ENCODE measurements around the gene GAD2.

GAD2 gene

DNA sequence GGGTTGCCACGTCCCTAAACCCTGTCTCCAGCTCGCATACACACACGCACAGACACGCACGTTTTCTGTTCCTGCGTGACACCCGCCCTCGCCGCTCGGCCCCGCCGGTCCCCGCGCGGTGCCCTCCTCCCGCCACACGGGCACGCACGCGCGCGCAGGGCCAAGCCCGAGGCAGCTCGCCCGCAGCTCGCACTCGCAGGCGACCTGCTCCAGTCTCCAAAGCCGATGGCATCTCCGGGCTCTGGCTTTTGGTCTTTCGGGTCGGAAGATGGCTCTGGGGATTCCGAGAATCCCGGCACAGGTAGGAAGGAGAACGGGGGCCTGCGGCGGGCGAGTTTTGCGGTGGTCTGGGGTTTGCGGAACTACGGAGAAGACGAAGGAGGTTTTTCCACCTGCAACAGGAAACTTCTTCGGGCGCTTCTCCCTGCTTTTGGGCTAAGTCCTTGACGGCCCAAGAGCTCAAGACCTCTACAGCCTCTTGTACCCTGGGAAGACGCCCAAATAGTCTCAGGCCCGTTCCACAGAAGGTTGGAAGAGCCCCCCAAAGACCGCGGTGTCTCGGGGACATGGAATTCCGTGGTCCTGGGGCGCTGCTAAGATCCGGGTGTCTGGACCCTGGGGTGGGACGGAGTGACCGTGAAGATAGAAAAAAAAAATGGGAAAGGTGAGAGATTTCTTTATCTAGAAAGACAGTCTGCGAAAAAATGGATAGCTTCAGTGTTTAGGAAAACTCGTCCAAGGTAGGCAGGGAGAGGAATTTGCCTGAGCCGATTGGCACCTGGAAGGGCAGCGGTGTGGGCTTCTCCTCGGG is at the start of gene GAD2:
Gene GAD2, plus strand, starts transcription at position 190 of the 811 bp plus-strand sequence. Its CDS starts 36 bp downstream, at position 226.
- no peak for DNase-seq

DNA sequence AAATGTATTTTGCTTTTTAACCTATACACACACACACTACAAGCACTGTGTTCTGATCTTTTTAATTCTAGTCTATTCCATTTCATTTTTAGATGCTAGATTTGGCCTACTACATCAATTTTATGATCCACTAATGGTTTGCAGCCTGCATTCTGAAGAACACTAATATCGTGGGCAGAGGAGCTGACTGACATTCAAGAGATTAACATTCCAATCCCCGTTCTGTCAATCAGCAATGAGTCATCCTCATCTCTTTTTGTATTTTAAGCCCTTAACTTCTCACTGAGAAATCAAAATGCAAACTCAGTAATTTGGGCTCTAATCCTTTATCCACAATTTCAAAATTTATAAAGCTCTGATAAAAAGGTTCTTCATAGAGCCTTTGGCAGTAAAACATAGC is 47.1 kb upstream of the GAD2 start:
- DNase-seq: no peak

DNA sequence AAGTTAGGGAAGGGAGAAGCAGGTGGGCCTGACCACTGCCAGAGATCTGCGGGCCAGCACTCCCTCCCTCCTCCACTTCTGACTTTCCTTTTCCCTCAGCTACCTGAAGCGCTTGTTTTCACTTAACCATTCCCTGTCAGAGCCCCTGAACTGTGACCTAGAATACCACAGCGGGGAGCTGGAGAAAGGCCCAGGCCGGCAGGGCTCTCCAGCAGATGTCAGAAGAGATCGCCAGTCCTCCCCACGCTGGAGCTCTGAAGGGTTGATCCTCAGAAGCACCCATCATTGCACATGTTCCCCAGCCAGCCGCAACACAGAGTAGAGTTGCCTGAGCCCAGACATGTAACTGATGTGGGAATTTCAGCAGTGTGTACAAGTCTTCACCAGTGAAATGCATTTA is 44.4 kb upstream of the GAD2 start:
- DNase-seq: no peak

DNA sequence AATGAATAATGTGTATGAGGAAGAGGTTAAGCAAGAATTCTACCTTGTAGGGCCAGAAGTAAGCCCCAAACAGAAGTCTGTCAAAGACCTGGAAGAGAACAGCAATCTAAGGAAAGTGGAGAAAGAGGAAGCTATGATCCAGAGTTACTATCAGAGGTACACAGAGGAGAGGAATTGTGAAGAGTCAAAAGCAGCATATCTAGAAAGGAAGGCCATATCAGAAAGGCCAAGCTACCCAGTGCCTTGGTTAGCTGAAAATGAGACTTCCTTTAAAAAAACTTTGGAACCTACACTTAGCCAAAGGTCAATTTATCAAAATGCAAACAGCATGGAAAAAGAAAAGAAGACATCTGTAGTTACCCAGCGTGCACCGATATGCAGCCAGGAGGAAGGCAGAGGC is 42.7 kb upstream of the GAD2 start:
- DNase-seq: no peak

DNA sequence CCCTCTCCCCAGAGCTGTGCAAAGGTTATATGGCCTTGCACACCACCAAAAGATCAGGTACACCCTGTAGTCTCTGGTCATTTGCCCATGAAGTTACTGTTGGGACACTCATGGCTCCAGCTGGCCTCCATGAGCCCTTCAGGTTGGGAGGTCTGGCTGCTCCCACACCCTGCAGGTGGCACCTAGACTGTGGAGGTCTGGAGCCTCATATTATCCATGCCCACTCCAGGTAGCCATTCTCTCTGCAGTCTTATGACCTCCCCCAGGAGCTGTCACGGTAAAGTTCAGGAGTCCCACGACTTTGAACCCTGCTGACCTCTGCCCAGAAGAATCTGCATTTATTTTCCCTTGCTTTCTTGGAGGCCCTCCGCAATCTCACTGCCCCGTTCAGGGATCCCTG is 39.2 kb upstream of the GAD2 start:
- DNase-seq: no peak

DNA sequence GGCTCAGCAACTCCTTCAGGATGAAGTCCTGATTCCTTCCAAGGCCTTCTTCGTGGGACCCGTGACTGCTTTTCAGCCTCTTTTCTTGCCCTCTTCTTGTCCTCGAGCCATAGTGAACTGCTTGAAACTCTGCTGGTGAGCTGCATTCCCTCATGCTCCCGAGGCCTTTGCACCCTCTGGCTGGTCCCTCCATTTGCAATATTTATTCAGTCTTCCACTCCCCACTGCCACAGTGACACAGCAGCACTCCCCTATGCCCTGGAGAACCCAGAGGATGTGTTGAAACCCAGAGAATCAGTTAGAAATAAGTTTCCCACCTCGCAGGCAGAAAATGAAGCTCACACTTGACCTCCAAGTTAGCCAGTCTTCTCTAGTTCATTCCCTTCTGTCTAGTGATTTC is 22.3 kb upstream of the GAD2 start:
- no peak for DNase-seq

DNA sequence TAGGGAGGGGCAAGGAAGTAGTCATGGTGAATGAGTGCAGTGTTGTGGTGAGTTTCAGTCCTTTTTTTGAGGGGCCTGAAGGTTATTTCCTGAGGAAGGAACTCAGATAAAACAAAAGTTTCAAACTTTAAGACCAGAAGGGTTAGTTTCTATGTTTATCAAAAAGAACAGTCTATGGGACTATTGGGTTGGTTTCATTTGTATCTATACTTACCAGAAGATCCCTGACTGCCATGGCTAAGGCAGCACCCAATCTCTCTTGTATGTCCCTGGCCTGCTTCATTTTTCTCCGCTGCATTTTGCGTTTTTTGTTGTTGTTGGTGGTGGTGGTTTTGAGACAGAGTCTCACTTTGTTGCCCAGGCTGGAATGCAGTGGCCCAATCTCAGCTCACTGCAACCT is 19.3 kb upstream of the GAD2 start:
- no peak for DNase-seq

DNA sequence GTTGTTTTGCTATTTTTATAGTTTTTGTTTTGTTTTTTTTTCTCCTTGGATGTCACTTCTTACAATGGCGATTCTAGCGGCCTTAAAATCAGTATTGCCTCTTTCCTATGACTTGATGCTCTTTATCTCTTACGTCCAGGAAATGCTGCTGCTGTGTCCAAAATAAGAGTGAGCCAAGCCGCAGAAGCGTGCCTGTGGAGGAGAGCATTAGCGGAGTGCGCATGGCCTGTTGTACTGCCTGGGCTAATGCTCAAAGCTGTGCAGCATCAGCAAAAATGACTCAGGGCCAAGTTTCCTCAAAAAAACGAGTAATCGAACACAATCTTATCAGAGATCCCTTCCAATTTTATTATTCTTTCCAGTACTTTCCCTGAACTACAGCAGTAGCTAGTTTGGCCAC is 18.5 kb upstream of the GAD2 start:
- DNase-seq: no peak

DNA sequence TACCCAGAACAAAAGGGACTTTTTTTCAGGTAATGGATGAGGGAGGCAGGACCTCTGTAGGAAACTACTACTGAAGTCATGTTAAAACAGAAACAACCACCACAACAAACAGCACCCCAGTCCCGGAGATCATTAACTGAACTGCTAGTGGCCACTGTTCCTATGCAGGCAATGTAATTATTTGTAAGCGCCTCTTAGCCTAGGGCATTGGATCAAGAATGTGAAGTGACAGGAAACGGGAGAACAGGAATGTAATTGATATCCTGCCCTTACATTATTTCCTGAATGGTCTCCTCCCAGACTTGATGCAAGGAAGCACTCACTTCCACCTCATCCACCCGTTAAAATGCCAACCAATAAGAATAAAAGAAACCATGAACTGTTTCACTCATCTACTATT is 16.7 kb upstream of the GAD2 start:
- no peak for DNase-seq

DNA sequence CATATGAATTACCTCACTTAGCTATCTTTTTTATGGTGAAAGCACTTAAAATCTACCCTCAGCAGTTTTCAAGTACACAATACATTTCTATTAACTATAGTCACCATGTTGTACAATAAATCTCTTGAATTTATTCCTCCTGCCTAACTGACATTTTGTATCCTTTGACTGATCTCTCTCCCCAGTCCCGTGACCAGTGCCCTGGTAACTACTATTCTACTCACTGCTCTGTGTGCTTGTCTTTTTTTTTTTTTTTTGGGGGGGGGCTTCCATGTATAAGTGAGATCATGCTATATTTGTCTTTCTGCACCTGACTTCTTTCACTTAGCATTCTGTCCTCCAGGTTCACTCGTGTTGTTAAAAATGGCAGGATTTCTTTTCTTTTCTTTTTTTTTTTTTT is 11.4 kb upstream of the GAD2 start:
- DNase-seq: no peak

DNA sequence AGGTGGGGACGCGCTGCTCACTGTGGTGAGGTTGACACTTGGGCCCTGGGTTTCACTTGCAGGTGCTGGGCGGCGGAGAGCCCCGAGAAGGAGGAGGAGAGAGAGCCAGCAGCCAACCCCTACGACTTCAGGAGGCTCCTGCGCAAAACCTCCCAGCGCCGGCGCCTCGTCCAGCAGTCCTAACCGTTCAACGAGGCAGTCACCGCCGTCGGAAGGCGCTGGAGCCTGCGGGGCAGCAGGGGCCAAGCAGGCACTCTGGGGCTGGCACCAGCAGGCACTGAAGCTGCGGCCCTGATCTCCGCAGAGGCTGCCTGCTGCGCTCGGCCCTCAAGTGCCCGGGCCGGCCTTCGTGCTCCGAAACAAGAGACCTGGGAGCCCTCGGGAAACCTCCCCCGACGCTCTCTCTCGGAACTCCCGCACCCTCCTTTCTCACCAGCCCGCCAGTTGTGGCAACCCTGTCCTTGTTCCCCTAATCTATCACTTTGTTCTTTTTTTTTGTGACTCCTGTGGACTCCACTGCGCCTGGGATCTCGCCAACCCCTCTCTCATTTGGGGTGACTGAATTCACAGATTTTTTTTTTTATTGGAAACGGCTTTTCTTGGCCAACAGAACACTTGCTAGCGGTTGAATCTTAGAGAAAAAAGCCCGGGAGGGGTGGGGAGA is 4.7 kb upstream of the GAD2 start:
- DNase-seq: no peak

DNA sequence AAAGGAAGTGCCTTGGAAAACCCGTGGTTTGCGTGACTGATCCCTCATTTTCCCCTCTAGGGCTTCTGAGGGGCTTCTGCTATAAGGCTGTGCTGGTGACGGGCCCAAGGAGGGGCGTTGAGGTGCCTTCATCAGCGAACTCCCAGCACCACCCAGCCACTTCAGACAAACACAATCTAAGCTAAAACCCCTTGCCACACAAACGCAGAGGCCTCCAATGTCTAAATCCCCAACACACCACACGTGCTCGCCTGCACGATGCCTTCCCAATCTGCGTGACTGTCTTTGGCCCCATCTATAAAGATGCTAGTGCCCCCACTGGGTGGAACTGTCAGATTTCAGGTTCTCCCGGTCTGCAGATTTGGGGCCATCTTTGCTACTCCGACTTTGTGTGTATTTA is 4.1 kb upstream of the GAD2 start:
- no peak for DNase-seq

DNA sequence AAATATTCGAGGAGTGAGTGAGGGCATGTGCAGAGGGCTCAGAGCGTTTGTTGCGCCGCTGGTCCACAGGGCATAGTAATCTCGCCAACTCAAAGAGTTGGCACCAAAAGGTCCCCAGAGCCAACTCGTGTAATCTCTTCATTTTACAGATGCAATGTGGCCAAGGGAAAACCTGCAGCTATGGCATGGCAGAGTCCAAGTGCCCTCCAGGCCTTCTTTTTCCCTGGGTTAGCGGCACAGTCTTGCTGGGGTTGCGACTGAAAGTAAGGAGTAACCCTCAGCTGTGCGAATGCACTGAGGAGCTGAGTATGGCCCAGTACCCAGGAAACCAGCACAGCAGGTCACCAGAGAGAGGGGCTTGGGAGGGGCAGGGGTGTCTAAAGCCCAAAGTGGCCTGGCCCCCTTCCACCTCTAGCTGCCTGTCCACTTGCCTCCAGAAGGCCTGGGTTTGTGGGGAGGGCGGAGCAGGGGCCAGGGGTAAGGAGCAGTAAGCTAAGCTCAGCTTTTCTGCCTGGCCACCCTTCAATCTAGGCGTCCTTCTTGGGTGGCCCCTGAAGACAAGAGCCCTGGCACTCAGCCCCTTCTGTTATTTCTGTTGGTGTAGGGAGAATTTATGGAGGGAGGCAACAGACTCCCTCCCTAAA is 3.3 kb upstream of the GAD2 start:
- no peak for DNase-seq

DNA sequence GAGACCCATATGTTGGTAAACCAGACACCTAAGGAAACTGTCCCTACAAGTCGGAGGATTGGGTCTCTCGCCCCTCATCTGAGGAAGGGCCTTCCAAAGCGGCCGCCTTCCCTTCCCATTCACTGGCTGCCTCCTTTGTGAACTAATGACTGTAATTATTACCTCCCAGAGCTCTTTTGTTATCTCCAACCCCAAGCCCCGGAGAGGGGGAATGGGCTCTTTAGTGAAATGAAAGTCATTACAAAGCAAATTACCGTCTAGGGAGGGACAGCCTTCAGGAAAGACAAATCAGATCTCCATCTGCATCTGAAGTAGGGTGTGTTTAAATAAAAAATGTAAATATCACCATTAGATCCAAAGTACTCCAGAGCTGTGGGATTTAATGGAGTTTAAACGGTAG is 2.6 kb upstream of the GAD2 start:
- no peak for DNase-seq

DNA sequence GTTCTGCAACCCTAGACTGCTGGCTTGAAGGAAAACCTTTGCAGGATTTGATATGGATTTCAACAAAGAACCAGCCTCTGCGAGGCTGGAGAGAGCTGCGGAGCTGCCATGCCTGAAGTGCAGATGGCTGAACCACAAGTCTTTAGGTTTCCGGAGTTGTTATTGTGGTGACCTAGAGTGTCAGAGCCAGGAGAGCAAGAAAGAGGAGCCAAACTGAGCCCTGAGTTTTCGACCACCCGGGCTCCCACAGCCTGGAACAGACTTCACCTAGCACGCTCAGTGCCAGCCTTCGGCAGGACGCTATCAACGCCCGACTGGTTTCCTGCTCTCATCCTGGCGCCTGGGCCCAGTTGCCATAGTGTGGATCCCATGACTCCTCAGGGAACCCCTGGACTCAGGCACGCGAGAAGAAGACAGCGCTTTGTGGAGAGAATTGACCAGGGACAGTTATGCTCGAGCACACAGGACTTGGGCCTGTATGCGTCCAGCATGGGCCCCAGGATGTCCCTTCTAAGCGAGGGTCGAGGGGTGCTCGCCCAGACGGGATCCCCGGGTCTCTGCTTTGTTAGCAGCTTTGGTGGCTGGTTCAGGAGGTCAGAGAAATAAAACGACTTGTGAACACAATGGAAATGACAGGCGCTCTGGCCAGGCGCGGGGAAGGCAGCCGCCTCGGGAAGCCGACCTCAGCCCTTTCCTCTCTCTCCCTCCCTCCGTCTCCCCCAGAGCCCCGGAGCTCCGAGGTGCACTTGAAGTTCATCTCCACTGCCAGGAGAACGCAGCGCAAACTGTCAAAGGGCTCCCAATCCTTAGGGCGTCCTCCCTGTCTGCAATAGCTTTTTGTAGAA is 1.8 kb upstream of the GAD2 start:
- no peak for DNase-seq

DNA sequence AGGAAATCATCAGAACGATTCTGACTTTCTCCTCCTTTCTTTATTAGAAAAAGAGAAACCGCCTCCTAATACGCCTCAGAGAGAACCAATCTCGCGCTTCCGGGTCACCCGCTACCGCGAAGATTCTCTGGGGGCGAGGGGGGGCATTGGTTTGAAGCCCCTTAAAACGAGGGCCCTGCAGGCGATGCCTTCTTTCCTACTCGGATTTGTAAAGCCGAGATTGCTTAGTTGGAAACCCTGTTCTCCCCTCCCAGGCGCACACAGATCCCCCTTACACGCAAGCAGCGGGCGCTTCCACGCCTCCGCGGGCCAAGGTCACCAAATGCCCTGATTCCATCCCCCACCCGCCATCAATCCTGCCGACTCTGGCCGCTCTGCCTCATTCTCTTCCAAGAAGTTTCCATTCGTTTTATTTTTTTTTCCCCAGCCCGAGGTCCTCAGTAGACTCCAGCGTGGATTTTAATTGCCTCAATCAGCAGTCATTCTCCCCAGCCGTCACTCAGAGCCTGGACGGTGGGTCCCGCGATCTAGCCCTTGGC is 1.1 kb upstream of the GAD2 start:
- no peak for DNase-seq

DNA sequence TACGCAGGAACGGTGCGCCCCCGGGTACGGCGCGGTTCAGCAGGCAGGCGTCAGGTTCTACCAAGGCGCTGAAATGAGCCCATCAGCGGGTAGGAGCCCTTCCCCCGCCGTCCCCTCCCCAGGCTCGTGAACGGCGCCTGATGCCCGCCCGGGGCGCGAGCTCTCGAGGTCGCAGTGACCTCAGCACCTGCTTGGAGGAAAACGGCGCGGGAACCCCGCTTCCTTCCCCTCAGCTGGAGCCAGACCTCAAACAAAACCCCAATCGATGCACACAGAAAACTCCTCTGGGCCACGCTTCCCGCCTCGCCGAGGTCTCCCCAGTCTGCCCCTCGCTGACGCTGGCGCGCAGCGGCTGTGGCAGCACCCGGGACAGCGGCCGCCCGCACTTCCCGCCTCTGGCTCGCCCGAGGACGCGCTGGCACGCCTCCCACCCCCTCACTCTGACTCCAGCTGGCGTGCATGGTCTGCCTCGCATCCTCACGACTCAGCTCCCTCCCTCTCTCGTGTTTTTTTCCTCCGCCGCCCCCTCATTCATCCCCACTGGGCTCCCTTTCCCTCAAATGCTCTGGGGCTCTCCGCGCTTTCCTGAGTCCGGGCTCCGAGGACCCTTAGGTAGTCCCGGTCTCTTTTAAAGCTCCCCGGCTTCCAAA is 514 bp upstream of the GAD2 start:
- DNase-seq: no peak

DNA sequence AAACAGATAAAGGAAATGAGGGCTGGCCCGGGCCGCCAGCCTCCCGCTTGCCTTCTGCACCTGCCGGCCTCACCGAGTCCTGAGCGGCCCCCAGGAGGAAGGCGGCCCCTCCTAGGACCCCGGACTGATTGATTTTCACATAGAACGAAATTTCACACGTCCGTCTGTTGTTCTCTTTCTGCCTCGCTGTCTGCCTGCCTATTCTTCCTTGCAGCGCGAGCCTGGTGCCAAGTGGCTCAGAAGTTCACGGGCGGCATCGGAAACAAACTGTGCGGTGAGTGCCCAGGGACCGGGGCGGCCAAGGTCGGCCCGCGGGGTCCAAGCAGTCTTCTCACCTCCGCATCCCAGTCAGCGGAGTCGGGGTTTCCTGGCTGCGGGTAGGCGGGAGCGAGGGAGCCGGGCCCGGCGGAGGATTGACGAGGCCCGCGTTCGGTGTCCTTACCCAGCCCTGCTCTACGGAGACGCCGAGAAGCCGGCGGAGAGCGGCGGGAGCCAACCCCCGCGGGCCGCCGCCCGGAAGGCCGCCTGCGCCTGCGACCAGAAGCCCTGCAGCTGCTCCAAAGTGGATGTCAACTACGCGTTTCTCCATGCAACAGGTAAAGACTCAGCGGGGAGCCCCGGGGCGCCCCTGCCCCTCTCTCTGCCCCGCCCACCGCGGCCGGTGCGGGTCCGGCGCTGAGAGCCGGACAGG is 967 bp downstream of the GAD2 start:
- no peak for DNase-seq

DNA sequence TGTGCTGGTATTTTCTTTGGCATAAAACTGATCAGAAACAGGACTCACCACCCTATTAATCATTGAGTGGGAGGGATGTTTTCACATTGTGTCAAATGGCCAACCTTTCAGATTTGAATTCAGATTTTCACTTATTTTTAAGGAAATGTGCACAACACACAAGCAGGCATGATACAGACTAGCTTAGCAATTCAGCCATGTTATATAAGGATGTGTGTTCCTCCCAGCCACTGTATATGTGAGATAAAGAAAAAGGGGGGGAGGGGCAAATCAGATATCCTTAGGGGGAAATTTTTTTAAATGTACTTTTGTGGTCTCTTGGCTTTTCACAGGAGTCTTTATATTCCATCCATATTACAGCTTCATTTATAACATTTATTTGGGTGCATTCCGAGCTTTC is 3.1 kb downstream of the GAD2 start:
- DNase-seq: no peak

DNA sequence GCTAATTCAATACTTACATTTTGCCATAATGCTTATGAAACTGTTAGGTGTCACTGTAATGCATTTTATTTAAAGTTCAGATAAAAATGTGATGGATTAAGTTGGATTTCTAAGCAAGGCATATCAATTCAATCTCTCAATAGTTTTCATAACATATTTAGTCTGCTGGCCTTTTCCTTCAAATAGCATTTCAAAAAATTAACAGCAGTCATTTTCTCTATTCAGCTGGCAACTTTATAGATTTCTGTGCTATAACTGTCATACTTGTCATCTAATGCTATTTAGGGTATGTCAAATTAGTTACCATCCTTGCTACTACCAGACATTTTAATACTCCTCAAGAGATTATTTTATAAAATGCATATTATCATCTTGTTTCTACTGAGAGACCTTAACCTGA is 4.3 kb downstream of the GAD2 start:
- DNase-seq: no peak

DNA sequence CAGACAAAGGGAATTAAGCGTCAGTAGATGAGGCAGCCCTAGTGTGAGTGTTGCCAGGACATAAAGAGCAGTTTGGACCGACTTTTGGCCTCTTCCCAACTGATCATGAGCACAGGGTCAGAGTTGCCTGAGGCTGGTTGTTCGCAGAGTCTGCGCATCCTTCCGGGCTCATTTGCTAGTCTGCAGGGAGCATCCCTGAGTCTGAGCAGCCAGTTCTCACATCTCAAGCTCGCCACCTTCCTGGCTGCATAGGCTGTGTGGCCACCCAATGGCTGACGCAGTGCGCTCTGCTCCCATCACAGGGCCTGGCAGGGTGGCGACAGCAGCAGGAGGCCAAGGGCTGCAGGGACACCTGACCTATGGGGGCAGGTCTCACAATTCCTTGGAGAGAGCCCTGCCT is 5.0 kb downstream of the GAD2 start:
- DNase-seq: no peak

DNA sequence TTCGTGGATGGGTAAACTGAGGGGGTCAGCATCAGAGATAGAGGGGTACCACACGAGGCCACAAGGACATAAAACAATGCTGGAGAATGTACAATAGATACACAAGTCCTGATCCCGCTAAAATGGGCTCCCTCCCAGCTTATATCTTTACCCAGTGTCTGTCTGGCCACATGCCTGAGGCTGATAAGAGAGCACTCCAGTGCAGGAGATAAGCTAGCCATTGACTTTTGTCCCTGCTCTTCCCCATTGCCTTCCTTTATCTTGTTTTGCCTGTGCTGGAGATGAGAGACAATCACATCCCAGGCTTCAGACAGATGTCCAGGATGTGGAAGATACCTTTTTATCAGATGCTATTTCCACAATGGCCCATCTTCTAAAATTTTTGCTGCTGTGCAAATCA is 6.0 kb downstream of the GAD2 start:
- DNase-seq: no peak
